Psoas muscle (tissue), 8 donors: ENCODE results near the gene MPRIP. TPM values are rescaled to one million over a fixed set of nuclear protein-coding genes. Genes with fewer than 3 reads are reported as not detected.

Source experiments
- ATAC-seq, 4 donors: fragments of 200-7000 bp; cut with Tn5 transposase; one replicate each; pipeline ENCODE4 v1.9.1; 2020; ENCODE audit warnings: moderate library complexity in 3 of 4, mild to moderate bottlenecking in 2 of 4
- DNase-seq, 2 donors: peaks; one replicate each; pipeline ENCODE4 v3.0.0-alpha.2; 2020
- H3K27ac ChIP-seq: fragments of 200-600 bp; one replicate; pipeline ENCODE4 v1.8.0; 2022
- H3K27me3 ChIP-seq, 3 donors: fragments of 200-600 bp in 1 of 3; one replicate each; pipeline versions ENCODE4 v1.6.1 to v1.8.0; 2013 to 2022; ENCODE audit warnings: low read length in 2 of 3, mild to moderate bottlenecking in 2 of 3, moderate library complexity in 1 of 3; ENCODE audit not compliant: insufficient read depth in 3 of 3
- H3K36me3 ChIP-seq, 2 donors: fragments of 200-600 bp in 1 of 2; one replicate each; pipeline versions ENCODE4 v1.6.1 to v1.8.0; 2013 to 2022; ENCODE audit warnings: low read depth in 1 of 2, mild to moderate bottlenecking in 1 of 2, moderate library complexity in 1 of 2; ENCODE audit not compliant: insufficient read depth in 1 of 2
- H3K4me1 ChIP-seq: fragments of 200-600 bp; one replicate; pipeline ENCODE4 v1.8.0; 2022
- H3K4me3 ChIP-seq: fragments of 200-600 bp; one replicate; pipeline ENCODE4 v1.8.0; 2022; ENCODE audit warnings: mild to moderate bottlenecking
- H3K9me3 ChIP-seq: fragments of 200-600 bp; one replicate; pipeline ENCODE4 v1.8.0; 2022
- CTCF ChIP-seq: fragments of 200-600 bp; IDR thresholded peaks from one replicate; pipeline ENCODE4 v1.8.0; 2022; ENCODE audit warnings: antibody characterized with exemption
- WGBS, 3 donors: extraction: QIAGEN DNeasy Blood & Tissue Kit; methylation state at CpG; one replicate each; pipeline versions ENCODE4 v1.1.6 to v1.1.7; 2013; 5-methylcytosine and 5-hydroxymethylcytosine counted together
- intact Hi-C, 2 donors: fragments of 100-400 bp; cut with DNase I; formaldehyde crosslinking; loops; one replicate each; pipeline versions ENCODE4 v1.11.0 to v1.14.2; 2022
- polyA plus RNA-seq, 3 donors: library from polyadenylated mRNA; stranded (reverse); fragments of 200-250 nt; gene quantifications; one replicate each; pipeline ENCODE4 v1.2.3, GENCODE V29; 2013
- total RNA-seq, 4 donors: library from RNA; stranded (reverse); fragmentation: NEBNext Ultra II Directional in 2 of 4; extraction: Animal tissue kit (Norgen Biotek cat#: 25700) in 2 of 4; gene quantifications; one replicate each; pipeline versions ENCODE4 v1.2.1 to v1.2.4, GENCODE V29; 2021 to 2023
- donor health status: healthy with polysubstance abuse.
- donor health status: DM: no; HTN: no; CAD: no; lungs with moderate emphysema.
- donor health status: Bipolar disorder and iron deficiency.
- donor health status: healthy.
- donor health status: DM: yes; HTN: yes; CAD: no.
- donor health status: DM: no; HTN: no; CAD: no.
- donor health status: DM: no; HTN: no; CAD: no.
- donor health status: DM: yes; HTN: yes; CAD: no.

The MPRIP gene
- total and polyA plus RNA-seq, 7 donors: 142 to 322 (median 244) TPM

GRCh38 chr17:17098551-17099179 lies 56.4 kb downstream of the MPRIP start:
- 50 to 63% (median 56%) methylated on average over 9 of the region's 9 CpGs for WGBS, 3 donors
- Histone ChIP-seq H3K36me3 (peaks cover 0 to 8% of the 10 kb centered on the region in 2 donors), H3K27ac (peak overlapping the region; percentile 54), H3K4me3 (no peak overlapping the region), H3K27me3 (no peaks in the 10 kb centered on the region), H3K4me1 (peaks cover 89% of the 10 kb centered on the region), H3K9me3 (no peaks in the 10 kb centered on the region)
- TF ChIP-seq CTCF: no peak
- peak; percentile 53 to 63 for DNase-seq
- peak in 1 of 4 donors; percentile 18 for ATAC-seq
- intact Hi-C loops: no loop called here

- Histone ChIP-seq H3K36me3 (peaks cover 0 to 4% of the 10 kb centered on the region in 2 donors), H3K27me3 (no peaks in the 10 kb centered on the region), H3K27ac (peak overlapping the region; percentile 73), H3K9me3 (no peaks in the 10 kb centered on the region), H3K4me3 (no peak overlapping the region), H3K4me1 (peaks cover 97% of the 10 kb centered on the region)
- 88 to 97% (median 94%) methylated on average over 6 of the region's 6 CpGs for WGBS, 3 donors
- DNase-seq (peak in 1 of 2 donors; percentile 48), ATAC-seq (peak in 3 of 4 donors; percentile 4 to 15 (median 10))
- intact Hi-C loops: loop anchor here in 1 of 2 donors (10.0 kb wide), 1 partner anchor 63 kb away; no protein-coding TSS in a partner anchor
- TF ChIP-seq CTCF: no peak
Observed at GRCh38 chr17:17102176-17102575, 59.9 kb downstream of the MPRIP start.

- peak overlapping the region; percentile 73 for H3K27ac ChIP-seq
- intact Hi-C loops: loop anchor here in 1 of 2 donors (10.0 kb wide), 1 partner anchor 62 kb away; no protein-coding TSS in a partner anchor
- peak in 3 of 4 donors; percentile 42 to 61 (median 43) for ATAC-seq
- no peaks in the 10 kb centered on the region for H3K9me3 ChIP-seq
- H3K4me1 ChIP-seq: peaks cover 97% of the 10 kb centered on the region
- no peak overlapping the region for H3K4me3 ChIP-seq
- 42 to 62% (median 44%) methylated on average over 6 of the region's 6 CpGs for WGBS, 3 donors
- no peaks in the 10 kb centered on the region for H3K36me3 ChIP-seq
- no peak for TF ChIP-seq CTCF
- DNase-seq: peak in 1 of 2 donors; percentile 51
- H3K27me3 ChIP-seq: no peaks in the 10 kb centered on the region
Observed at GRCh38 chr17:17103160-17103559, 60.9 kb downstream of the MPRIP start.

- Histone ChIP-seq H3K4me3 (no peak overlapping the region), H3K27me3 (no peaks in the 10 kb centered on the region), H3K27ac (peak overlapping the region; percentile 73), H3K9me3 (no peaks in the 10 kb centered on the region), H3K36me3 (no peaks in the 10 kb centered on the region), H3K4me1 (peaks cover 97% of the 10 kb centered on the region)
- no peak for TF ChIP-seq CTCF
- intact Hi-C loops: loop anchor here in 1 of 2 donors (10.0 kb wide), 1 partner anchor 61 kb away; no protein-coding TSS in a partner anchor
- WGBS, 3 donors: 86 to 91% (median 86%) methylated on average over 6 of the region's 6 CpGs
- ATAC-seq (no peak), DNase-seq (peak in 1 of 2 donors; percentile 29)
Observed at GRCh38 chr17:17104036-17104435, 61.8 kb downstream of the MPRIP start.
